SK-N-MC (cell line): ENCODE results near the gene PSTPIP1.

Experiments used
- DNase-seq: peaks from one replicate; pipeline ENCODE4 v3.0.0-alpha.2; 2011; ENCODE audit warnings: low read depth, low spot score
- H3K27ac ChIP-seq: fragments of 200-600 bp; sonication (generic); 2 replicates; pipeline ENCODE4 v1.5.1; 2016; ENCODE audit warnings: mixed run types
- H3K36me3 ChIP-seq: fragments of 200-600 bp; sonication (generic); 2 replicates; pipeline ENCODE4 v1.6.1; 2017; ENCODE audit warnings: antibody characterized with exemption, low read length, mixed read lengths; ENCODE audit not compliant: insufficient read depth
- H3K4me3 ChIP-seq: fragments of 200-600 bp; sonication (generic); 2 replicates; pipeline ENCODE4 v1.5.1; 2016
- H3K9ac ChIP-seq: fragments of 200-600 bp; sonication (generic); 2 replicates; pipeline ENCODE4 v1.8.0; 2017; ENCODE audit warnings: mixed run types, mixed read lengths; ENCODE audit not compliant: insufficient read length
- H3K9me3 ChIP-seq: fragments of 200-600 bp; sonication (generic); 2 replicates; pipeline ENCODE4 v1.6.1; 2017; ENCODE audit warnings: low read depth, mild to moderate bottlenecking, antibody characterized with exemption, low read length, moderate library complexity, mixed read lengths
- EZH2 ChIP-seq: fragments of 200-600 bp; sonication (generic); IDR thresholded peaks from one replicate; pipeline ENCODE4 v1.6.1; 2017; ENCODE audit warnings: antibody characterized with exemption
- FOXP2 ChIP-seq: optimal IDR thresholded peaks from 2 replicates; pipeline ENCODE3; 2011; ENCODE audit warnings: mild to moderate bottlenecking, moderate library complexity; ENCODE audit not compliant: insufficient read depth; ENCODE audit errors: extremely low read length, control extremely low read depth
- POLR2AphosphoS5 ChIP-seq: IDR thresholded peaks from 2 replicates; pipeline ENCODE4 v1.6.1; 2012; ENCODE audit warnings: mild to moderate bottlenecking, low read depth, low read length, borderline replicate concordance

PSTPIP1 gene

GRCh38 chr15:76976141-76976540 lies 18.8 kb upstream of the PSTPIP1 start:
- TF ChIP-seq EZH2 (no peak), FOXP2 (no peak), POLR2AphosphoS5 (no peak)
- Histone ChIP-seq H3K9me3 (no peaks in the 10 kb centered on the region), H3K4me3 (no peak overlapping the region), H3K9ac (no peak overlapping the region), H3K27ac (no peak overlapping the region), H3K36me3 (no peaks in the 10 kb centered on the region)
- peak; percentile 40 for DNase-seq

- TF ChIP-seq FOXP2, result no peak
- no peak for TF ChIP-seq EZH2
- TF ChIP-seq POLR2AphosphoS5, result no peak
- DNase-seq, result no peak
- H3K36me3 ChIP-seq, result no peaks in the 10 kb centered on the region
- no peak overlapping the region for H3K4me3 ChIP-seq
- no peak overlapping the region for H3K9ac ChIP-seq
- H3K9me3 ChIP-seq, result no peaks in the 10 kb centered on the region
- no peak overlapping the region for H3K27ac ChIP-seq
Observed at GRCh38 chr15:76976572-76977270, 18.2 kb upstream of the PSTPIP1 start.

GRCh38 chr15:76978522-76979330 lies 16.2 kb upstream of the PSTPIP1 start:
- TF ChIP-seq FOXP2, result no peak
- TF ChIP-seq POLR2AphosphoS5, result no peak
- no peak for TF ChIP-seq EZH2

GRCh38 chr15:76979331-76979925 lies 15.5 kb upstream of the PSTPIP1 start:
- Histone ChIP-seq H3K36me3 (no peaks in the 10 kb centered on the region), H3K27ac (no peak overlapping the region), H3K4me3 (no peak overlapping the region), H3K9me3 (no peaks in the 10 kb centered on the region), H3K9ac (no peak overlapping the region)
- TF ChIP-seq FOXP2, result no peak
- no peak for TF ChIP-seq POLR2AphosphoS5
- TF ChIP-seq EZH2, result no peak
- no peak for DNase-seq

More at GRCh38 chr15:76978522-76979330, 16.2 kb upstream of the PSTPIP1 start:
- Histone ChIP-seq H3K27ac (no peak overlapping the region), H3K4me3 (no peak overlapping the region), H3K9ac (no peak overlapping the region), H3K36me3 (no peaks in the 10 kb centered on the region), H3K9me3 (no peaks in the 10 kb centered on the region)
- no peak for DNase-seq

GRCh38 chr15:76979996-76980520 lies 14.9 kb upstream of the PSTPIP1 start:
- TF ChIP-seq POLR2AphosphoS5 (no peak), FOXP2 (no peak), EZH2 (no peak)
- no peak overlapping the region for H3K27ac ChIP-seq
- DNase-seq, result no peak
- no peaks in the 10 kb centered on the region for H3K36me3 ChIP-seq
- no peak overlapping the region for H3K9ac ChIP-seq
- no peaks in the 10 kb centered on the region for H3K9me3 ChIP-seq
- H3K4me3 ChIP-seq, result no peak overlapping the region

GRCh38 chr15:76982356-76982755 lies 12.6 kb upstream of the PSTPIP1 start:
- Histone ChIP-seq H3K9ac (no peak overlapping the region), H3K27ac (no peak overlapping the region)
- TF ChIP-seq FOXP2 (no peak), EZH2 (no peak), POLR2AphosphoS5 (no peak)

GRCh38 chr15:76982756-76983155 lies 12.2 kb upstream of the PSTPIP1 start:
- no peak overlapping the region for H3K9ac ChIP-seq
- no peak overlapping the region for H3K4me3 ChIP-seq
- no peak overlapping the region for H3K27ac ChIP-seq
- TF ChIP-seq POLR2AphosphoS5, result no peak
- no peak for TF ChIP-seq EZH2
- TF ChIP-seq FOXP2, result no peak
- no peak for DNase-seq
- no peaks in the 10 kb centered on the region for H3K9me3 ChIP-seq
- H3K36me3 ChIP-seq, result no peaks in the 10 kb centered on the region

More at GRCh38 chr15:76982356-76982755, 12.6 kb upstream of the PSTPIP1 start:
- no peaks in the 10 kb centered on the region for H3K9me3 ChIP-seq
- no peaks in the 10 kb centered on the region for H3K36me3 ChIP-seq
- H3K4me3 ChIP-seq, result no peak overlapping the region
- DNase-seq, result no peak

GRCh38 chr15:76983590-76984375 lies 11.1 kb upstream of the PSTPIP1 start:
- H3K4me3 ChIP-seq, result no peak overlapping the region
- no peaks in the 10 kb centered on the region for H3K36me3 ChIP-seq
- DNase-seq, result no peak
- H3K9me3 ChIP-seq, result no peaks in the 10 kb centered on the region
- TF ChIP-seq POLR2AphosphoS5, result no peak
- TF ChIP-seq FOXP2, result no peak
- no peak for TF ChIP-seq EZH2
- no peak overlapping the region for H3K9ac ChIP-seq
- H3K27ac ChIP-seq, result no peak overlapping the region
